SW 1271 (cell line): Measurements from ENCODE around the gene CRYM.
"Not testable (repeated sequence)": the region's sequence is repeated elsewhere in the genome, so short reads cannot be mapped to it uniquely, and the experiment has no call there.

Experiments used
- DNase-seq, 2 experiments: peaks; one replicate each; lab custom pipeline; 2025; lab: John Stamatoyannopoulos, UW

Gene CRYM

DNA sequence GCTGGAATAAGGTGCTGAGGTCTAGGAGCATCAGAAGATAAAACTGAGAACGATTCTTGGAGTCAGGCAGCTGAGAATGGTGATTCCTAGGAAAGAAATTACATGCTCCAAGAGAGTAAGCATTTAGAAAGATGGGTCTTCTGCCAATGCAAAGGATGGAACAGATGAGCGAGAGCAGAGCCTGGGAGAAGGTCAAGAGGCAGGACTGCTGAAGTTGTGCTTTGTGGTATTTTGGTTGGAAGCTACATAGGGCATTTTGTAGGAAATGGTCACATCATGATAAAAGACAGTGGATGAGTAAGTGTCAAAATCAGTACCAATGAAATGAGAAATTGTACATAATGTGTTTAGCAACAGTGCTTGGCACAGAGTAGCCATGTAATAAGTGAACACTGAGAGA lies 1.4 kb upstream of the CRYM start:
- DNase-seq = no peak

DNA sequence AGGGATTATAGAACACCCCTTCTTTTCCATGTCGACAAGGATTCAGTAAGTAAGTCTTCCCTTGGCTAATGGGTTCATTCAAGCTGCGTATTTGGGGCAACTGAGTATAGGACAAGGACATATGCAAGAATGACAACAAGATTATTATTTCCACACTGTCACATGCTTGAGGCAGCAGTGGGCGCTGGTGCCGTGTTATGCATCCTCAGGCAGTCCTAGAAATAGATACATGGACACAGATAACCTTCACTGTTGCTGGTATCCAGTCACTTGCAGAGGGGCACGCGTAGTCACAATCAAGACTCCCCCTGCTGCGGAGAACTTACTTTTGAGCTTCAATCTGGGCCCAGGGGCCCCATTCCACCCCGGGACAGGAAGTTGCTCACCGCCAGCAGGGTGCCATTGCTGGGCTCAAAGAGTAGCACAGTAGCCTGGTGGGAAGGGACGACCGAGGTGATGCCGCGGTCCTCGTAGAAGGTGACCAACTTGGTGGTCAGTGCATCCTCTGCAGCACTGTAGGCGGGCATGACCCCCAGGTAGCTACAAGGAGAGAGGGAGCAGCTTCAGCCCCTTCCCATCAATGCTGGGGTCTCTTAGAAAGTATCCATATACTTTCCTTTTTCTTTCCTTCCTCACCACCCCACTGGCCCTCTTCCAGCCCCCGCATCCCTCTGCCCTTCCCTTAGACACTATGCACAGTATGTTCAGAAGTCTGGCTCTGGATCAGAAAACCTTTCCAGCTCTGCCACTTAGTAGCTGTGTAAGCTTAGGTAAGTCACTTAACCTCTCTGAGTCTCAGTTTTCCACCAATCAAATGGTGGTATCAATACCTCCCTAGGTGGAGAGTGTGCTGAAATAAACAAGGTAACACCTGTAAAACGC lies 804 bp downstream of the CRYM start:
- DNase-seq = no peak

DNA sequence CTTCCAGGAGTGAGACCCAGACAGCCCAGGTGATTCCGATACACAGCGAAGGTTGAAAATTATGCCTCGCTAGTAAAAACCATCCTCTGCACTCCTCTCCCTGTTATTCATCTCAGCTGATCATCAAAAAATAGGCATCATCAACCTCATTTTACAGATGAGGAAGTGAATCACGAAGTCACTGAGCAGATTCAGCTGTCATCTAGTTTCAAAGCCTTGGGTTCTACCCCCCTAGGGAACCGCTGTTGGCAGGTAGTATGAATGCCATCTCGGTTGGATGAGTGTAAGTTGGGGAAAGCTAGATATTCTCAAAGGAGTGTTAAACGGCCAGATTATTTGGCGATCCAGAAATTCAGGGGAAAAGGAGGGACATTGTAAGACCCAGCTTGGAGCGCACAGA lies 2.0 kb downstream of the CRYM start:
- no peak for DNase-seq

DNA sequence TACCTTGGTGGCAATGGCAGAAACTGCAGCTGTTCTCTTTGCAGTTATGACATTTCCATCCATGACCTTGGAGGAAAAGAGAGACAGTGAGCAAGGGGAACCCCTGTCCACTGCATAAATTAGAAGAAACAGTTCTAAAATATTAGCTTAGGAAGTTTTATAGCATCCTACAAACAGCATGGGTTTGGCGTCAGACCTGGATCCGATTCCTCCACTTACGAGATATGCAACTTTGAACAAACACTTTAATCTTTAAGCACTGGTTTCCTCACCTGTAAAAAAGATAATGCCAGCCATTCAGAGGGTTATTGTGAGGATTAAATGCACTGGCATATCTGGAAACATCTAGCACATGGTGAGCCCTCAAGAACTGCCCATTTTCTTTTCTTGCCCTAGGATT lies 2.6 kb downstream of the CRYM start:
- no peak for DNase-seq

DNA sequence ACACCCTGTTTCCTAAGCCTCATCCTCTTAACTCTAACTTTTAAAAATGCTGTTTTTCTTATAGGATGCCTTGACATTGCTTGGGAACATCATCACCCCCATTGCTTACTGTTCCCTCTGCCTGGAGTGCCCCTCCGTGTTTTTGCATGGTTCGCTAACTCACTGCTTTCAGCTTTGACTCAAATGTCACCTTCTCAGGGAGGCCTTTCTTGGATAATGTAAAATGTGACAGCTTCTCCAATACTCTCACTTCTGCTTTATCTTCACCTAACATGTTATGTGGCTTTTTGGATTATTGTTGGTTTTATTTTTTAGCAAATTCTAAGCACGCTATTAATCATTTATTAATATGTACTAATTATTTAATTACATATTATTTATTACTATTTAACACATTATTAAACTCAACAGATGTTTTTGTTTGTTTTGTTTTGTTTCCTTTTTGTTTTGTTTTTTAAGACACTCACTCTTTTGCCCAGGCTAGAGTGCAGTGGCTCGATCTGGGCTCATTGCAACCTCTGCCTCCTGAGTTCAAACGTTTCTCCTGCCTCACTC lies 3.8 kb downstream of the CRYM start:
- no peak for DNase-seq

DNA sequence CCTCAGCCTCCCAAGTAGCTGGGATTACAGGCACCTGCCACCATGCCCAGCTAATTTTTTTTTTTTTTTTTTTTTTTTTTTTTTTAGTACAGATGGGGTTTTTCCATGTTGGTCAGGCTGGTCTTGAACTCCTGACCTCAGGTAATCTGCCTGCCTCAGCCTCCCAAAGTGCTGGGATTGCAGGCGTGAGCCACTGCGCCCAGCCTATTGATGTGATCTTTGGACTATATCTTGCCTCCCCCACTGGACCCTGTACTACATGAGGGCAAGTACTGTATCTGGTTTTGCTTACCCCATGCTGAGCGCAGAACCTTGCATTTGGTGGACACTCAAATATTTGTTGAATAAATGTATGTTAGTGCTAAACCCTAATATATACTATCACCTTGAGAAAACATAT lies 5.3 kb downstream of the CRYM start:
- DNase-seq = not testable (repeated sequence)

DNA sequence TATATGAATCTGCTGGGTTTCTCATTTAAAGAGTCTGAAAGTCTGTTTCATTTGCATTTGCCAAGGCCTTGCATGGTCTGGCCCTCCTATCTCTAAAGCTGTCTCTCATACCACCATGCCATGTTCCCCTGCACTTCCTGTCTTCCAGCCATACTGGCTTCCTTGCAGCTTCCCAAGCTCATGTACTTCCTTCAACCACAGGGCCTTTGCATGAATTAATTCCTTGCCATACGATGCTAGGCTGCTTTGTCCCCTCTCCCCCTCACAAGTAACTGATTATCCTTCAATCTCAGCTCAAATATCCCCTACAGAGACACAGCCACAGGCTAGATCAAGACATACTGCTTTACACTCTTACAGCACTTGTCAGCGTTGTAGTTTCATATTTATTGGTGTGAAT lies 5.8 kb downstream of the CRYM start:
- DNase-seq = no peak

DNA sequence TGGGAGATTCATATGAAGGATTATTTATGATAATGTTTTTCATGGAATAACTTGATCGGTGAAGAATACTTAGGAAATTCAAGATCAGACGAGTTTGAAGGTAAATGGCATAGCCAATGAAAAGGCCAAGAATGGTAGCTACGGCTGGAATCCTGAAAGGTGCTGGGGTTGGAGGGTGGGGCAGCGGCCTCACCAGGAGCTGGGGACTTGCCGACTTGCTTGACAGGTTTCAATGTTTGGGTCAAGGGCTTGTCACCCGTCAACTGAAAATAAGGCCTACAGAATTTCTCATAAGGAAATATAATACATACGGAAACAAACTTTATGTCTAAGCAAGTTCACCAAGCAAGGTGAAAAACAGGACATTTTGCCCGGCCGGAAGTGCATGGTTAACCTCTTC lies 9.9 kb downstream of the CRYM start:
- DNase-seq = no peak

DNA sequence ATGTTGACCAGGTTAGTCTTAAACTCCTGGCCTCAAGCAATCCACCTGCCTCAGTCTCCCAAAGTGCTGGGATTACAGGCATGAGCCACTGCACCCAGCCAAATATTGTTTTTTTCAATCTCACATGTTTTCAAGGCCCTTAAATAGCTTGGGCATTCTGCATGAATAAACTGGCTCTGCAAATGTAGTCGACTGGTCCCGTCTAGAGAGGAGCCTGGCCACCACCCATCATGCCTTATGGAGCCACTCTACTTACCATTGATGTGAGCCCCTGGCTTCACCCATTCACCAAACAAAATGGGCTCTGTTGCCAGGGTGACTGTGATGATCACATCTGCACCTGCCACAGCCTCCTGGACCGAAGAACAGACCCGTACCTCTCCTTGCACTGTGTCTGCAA lies 10.8 kb downstream of the CRYM start:
- DNase-seq = no peak

DNA sequence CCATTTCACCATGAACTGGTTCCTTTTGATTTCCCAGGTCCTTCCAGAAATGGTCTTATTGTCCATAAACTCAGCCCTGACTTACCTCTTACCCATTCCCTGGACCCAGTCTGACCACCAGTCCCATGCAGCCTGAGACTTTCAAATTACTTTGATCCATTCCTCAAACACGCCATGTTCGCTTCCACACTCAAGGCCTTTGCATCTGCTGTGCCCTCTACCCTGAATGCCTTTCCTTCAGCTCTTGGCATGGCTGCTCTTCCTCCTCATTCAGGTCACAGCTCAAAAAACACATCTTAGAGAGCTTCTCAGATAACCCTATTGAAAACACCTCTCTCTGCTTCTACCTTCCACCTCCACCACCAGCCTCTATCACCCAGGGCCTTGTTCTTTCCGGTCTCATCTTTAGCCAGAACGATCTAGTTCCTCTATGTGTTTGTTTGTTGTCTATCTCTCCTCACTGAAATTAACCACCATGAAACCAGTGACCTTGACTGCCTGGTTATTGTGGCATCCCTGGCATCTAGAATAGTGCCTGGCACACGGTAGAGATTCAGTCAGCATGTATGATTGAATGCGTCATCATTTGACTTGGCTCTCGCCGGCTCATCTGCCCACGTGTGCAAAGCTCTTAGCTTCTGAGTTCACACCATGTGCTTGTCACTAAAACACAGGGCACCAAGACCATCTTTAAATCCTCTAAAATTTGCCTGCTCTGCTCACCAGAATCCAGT lies 12.8 kb downstream of the CRYM start:
- no peak for DNase-seq

DNA sequence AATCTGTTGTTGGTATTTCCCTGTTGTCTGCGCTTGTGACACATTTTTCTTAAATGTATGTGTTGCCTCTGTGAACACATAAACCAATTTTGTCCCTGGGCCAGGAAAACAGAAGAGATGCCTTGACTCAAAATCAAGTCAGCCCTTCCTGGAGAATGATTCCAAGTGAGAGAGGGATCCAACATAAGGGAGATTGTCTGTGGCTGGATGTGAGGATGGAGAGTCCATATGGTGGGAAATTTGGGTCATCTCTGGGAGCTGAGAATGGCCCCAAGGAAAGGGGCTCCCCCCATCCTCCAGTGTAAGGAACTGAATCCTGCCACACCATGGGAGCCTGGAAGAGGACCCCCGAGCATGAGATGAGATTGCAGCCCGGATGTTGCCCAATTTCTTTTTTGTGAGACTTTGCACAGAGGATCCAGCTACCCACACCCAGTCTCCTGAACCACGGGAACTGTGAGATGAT lies 13.5 kb downstream of the CRYM start:
- no peak for DNase-seq

DNA sequence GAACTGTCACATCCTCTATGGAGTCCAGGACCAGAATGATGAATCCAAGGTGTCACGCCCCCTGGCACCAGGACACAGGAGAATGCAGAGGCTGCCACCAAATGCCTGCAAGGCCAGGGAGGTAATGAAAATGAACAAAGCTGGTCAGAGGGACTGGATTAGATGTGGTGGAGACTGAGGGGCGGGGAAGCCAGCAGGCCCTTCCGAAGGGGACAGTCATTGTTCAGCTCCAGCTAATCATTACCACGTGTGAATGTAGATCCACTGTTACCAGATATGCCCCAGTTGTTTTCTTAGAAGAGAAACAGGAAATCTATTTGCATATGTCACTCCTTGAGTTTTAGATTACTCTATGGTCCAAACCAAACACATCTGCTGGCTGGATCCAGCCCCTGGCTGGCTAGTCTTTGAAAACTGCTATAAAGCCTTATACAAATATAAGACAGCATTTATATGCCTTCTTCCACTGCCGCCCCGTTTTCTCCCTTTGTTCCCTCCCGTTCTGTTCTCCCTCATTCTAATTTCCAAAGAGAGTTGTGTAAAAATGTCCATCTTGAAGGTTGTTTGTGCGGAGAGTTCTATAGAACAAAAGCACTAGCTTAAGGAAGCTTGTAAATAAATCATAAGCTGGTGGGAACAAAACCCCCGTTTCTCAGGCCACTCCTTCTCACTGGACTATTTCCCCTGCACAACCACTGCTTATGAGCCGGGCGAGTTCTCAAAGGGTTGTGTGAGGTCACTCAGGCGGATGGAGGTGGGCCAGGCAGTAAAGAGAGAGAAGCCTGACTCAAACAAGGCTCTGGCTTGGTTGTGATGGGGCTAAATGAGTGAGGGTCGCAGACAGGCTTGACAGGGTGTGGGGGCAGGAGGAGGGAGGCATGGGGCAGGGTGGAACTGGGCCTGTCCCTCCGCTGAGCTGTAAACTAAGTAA lies 14.2 kb downstream of the CRYM start:
- DNase-seq = no peak

DNA sequence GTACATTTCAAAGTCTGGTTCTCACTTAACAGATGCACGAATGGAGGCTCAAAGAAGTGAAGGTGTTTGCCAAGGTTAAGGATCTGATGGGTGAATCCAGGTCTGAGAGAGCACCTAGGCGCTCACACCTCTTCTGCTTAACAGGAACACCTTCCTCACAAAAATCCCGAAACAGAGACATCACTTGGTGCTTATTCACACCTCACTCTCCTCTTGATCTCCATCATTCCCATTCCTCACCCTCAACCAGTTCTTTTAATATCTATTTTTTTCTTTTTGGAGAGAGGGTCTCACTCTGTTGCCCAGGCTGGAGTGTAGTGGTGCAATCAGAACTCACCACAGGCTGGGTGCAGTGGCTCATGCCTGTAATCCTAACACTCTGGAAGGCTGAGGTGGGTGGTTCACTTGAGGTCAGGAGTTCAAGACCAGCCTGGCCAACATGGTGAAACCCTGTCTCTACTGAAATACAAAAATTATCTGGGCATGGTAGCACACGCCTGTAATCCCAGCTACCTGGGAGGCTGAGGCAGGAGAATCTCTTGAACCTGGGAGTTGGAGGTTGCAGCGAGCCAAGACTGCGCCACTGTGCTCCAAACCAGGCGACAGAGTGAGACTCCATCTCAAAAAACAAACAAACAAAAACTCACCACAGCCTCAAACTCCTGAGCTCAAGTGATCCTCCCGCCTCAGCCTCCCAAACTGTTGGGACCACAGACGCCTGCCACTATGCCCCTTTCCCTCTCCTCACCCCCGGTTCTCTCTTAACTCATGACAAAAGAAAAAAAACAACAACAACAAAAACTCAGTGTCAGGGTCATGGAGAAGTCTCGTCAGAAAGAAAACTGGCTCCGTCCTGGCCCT lies 15.1 kb downstream of the CRYM start:
- no peak for DNase-seq

DNA sequence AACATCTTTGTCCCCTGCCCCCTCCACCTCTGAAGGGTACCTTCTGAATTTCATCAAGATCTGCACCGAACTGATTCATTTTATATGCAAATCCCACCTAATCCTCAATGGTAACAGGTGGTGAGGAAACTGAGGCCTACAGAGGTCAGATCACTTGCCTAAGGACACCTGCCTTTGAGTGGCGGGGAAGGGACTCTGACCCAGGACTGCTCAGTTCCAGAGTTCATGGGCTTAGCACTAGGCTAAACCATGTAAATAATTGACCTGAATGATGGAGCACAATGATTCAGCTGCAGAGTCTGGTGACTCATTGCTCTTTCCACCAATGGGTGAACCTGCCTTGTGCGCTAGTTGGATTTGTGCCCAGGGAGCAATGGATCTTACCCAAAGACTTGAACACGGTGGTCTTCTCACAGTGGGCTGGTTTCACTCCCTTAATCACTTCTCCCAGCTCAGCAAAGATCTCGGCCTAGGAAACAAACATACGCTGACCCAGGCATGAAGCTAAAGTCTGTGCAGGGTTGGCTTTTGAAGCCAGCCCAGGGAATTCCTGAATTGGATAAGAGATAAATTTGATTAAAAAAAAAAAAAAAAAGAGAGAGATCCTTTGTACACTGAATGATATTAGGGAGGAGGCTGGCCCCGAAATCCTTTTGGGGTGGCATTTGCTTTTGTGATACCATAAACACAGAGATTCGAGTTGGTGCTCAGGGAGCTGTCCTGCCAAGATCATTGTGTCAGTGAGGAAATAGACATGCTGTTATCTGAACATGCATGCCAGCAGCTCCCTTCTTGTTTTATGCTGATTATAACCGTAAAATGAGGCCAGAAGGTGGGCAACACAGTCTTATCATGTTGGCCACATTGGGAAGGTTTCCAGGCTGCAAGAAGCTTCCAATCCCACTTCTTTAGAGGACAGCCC lies 17.0 kb downstream of the CRYM start:
- DNase-seq = no peak

DNA sequence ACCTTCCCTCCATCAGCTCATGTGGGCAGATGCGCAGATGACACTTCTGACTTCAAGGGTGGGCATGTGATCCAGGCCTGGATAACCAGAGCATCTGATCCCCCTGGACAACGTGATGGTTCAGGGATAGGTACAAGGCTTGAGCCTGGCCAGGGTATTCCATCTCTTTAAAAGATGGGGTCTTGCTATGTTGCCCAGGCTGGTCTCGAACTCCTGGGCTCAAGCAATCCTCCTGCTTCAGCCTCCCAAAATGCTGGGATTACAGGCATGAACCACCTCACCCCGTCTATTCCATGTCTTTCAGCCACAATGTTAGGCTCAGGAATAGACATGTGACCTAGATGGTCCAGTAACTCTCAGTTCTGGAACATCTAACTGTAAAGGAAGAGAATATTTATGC lies 20.8 kb downstream of the CRYM start:
- DNase-seq = no peak

DNA sequence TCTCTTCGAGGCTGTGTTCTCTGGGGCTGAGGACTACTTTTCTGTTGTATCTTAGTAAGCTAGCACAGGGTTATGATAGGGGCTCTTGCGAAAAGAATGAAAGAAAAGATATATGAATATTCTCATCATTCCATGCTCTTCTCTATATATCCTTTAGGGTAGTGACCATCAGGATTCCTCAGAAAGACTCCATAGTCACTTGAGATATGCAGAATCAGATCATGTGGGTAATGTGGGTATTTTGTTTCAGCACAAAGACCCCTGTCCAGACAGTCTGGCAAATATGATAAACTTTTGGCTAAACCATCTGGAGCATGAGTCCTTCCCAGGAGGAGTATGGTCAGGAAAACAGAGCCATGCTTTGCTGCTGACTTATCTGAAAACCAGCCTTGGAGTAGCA lies 21.5 kb downstream of the CRYM start:
- DNase-seq = no peak

DNA sequence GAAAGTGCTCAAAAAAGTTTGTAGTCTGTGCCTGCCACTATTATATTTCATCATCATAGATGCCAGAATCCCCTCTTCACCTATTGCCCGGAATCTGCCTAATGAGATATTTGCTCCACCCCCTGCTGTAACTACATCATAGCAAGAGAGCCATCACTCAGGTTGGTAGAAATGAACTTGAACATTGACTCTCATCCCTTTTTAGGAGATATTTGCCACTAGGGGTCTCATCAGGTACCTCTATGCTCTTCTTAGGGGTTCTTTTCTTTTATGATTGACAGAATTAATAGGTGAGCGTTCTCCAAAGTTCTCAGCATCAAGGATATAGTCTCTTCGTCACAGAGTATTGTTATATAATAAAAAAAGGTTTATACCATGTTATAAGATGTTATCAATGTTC lies 24.6 kb downstream of the CRYM start:
- DNase-seq = no peak

DNA sequence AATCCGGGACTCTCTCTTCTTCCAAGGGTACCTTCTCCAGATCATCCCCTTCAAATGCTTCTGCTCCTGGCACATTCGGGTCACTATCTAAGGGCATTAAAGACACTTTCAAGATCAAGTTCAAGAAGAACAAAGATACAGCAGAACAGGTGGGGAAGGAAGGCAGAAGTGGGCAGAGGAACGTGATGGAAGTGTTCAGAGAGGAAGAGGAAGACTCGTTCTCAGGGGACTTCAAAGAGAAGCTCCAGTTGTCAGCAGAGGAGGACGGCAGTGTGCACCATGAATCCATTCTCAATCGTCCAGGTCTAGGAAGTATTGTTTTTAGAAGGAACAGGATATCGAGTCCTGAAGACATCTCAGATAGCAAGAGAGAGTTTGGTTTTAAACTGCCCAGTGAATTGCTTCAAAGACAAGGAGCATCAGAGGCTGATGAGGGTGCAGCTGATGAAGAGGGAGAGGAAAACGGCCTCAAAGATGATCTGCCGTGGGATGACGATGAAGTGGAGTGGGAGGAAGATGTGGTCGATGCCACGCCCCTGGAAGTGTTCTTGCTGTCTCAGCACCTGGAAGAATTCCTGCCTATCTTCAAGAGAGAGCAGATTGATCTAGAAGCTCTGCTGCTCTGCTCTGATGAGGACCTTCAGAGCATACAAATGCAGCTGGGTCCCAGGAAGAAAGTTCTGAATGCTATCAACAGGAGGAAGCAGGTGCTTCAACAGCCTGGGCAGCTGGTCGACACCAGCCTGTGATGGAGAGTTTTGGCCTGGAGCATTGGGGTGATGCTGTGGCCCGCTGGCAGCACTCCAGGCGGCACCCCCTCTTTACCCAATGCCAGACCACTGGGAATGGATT lies 27.8 kb downstream of the CRYM start:
- no peak for DNase-seq

DNA sequence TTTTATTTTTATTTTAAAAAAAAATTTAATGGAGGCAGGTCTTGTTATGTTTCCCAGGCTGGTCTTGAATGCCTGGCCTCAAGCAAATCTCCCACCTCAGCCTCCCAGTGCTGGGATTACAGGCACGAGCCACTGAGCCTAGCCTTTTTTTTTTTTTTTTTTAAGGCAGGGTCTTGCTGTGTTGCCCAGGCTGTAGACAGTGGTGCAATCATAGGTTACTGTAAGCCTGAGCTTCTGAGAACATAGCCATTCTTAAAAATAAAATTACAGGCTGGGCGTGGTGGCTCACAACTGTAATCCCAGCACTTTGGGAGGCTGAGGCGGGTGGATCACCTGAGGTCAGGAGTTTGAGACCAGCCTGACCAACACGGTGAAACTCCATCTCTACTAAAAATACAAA lies 29.9 kb downstream of the CRYM start:
- not testable (repeated sequence) for DNase-seq
